CD8-positive, alpha-beta memory T cell (primary cell): Measurements from ENCODE around the gene SLC25A30. TPM values are rescaled to one million over a fixed set of nuclear protein-coding genes. Genes with fewer than 3 reads are reported as not detected.

Source experiments
- CTCF ChIA-PET: fragments of 350-600 bp; sonication (Branson Sonifier 250); formaldehyde crosslinking; loops from one replicate; lab custom pipeline; 2021; ENCODE audit warnings: antibody characterized with exemption; lab: Charles Lee
- POLR2A ChIA-PET: fragments of 350-600 bp; sonication (Branson Sonifier 250); formaldehyde crosslinking; loops from one replicate; lab custom pipeline; 2021; ENCODE audit warnings: antibody characterized with exemption; lab: Charles Lee
- DNase-seq, 5 donors: peaks; one replicate each; pipeline versions ENCODE4 v3.0.0 to v3.0.0-alpha.2; 2020 to 2022; ENCODE audit warnings: mixed read lengths in 1 of 5
- H3K27ac ChIP-seq: one replicate; pipeline ENCODE4 v1.7.0; 2013; ENCODE audit warnings: low read depth, mild to moderate bottlenecking, low read length, moderate library complexity
- H3K27me3 ChIP-seq: 2 replicates; pipeline ENCODE4 v1.7.0; 2013; ENCODE audit warnings: low read length, mild to moderate bottlenecking; ENCODE audit not compliant: insufficient read depth, poor library complexity, severe bottlenecking
- H3K36me3 ChIP-seq: 2 replicates; pipeline ENCODE4 v1.7.0; 2013; ENCODE audit warnings: mild to moderate bottlenecking, low read length, moderate library complexity; ENCODE audit not compliant: insufficient read depth
- H3K4me1 ChIP-seq: 2 replicates; pipeline ENCODE4 v1.7.0; 2013; ENCODE audit warnings: mild to moderate bottlenecking, low read length, moderate library complexity; ENCODE audit not compliant: insufficient read depth
- H3K4me3 ChIP-seq: 2 replicates; pipeline ENCODE4 v1.7.0; 2013; ENCODE audit warnings: mild to moderate bottlenecking, low read length
- H3K9me3 ChIP-seq: 2 replicates; pipeline ENCODE4 v1.7.0; 2013; ENCODE audit warnings: mild to moderate bottlenecking, low read length
- H3K27ac Mint-ChIP-seq, 8 donors: one replicate each; pipeline ENCODE4 v1.8.0; 2020 to 2021; ENCODE audit warnings: mixed read lengths in 8 of 8, mild to moderate bottlenecking in 6 of 8, inconsistent platforms in 3 of 8, moderate library complexity in 3 of 8
- H3K27me3 Mint-ChIP-seq, 2 donors: one replicate each; pipeline ENCODE4 v1.8.0; 2020 to 2021; ENCODE audit warnings: mixed read lengths in 2 of 2, mild to moderate bottlenecking in 1 of 2, moderate library complexity in 1 of 2
- H3K36me3 Mint-ChIP-seq, 3 donors: one replicate each; pipeline ENCODE4 v1.8.0; 2020 to 2021; ENCODE audit warnings: mixed read lengths in 3 of 3, inconsistent platforms in 1 of 3, mild to moderate bottlenecking in 1 of 3
- H3K4me1 Mint-ChIP-seq, 3 donors: one replicate each; pipeline ENCODE4 v1.8.0; 2020 to 2021; ENCODE audit warnings: mixed read lengths in 3 of 3, inconsistent platforms in 1 of 3, mild to moderate bottlenecking in 1 of 3
- H3K4me3 Mint-ChIP-seq, 7 donors: one replicate each; pipeline ENCODE4 v1.8.0; 2020 to 2021; ENCODE audit warnings: mixed read lengths in 7 of 7, mild to moderate bottlenecking in 6 of 7, moderate library complexity in 4 of 7, inconsistent platforms in 2 of 7
- H3K9me3 Mint-ChIP-seq, 5 donors: one replicate each; pipeline ENCODE4 v1.8.0; 2020 to 2022; ENCODE audit warnings: mixed read lengths in 5 of 5, mild to moderate bottlenecking in 3 of 5, moderate library complexity in 2 of 5, inconsistent platforms in 1 of 5
- polyA plus RNA-seq: library from polyadenylated mRNA; unstranded; fragments of 300-500 nt; fragmentation: Illumina TruSeq; gene quantifications from one replicate; pipeline ENCODE4 v1.2.3, GENCODE V29; 2021
- total RNA-seq, 2 experiments: library from RNA; stranded (reverse); gene quantifications; one replicate each; pipeline ENCODE4 v1.2.3, GENCODE V29; 2021

Gene SLC25A30
- total and polyA plus RNA-seq, 3 experiments from 2014 or later, result 1.7 to 29.8 (median 27.2) TPM

DNA sequence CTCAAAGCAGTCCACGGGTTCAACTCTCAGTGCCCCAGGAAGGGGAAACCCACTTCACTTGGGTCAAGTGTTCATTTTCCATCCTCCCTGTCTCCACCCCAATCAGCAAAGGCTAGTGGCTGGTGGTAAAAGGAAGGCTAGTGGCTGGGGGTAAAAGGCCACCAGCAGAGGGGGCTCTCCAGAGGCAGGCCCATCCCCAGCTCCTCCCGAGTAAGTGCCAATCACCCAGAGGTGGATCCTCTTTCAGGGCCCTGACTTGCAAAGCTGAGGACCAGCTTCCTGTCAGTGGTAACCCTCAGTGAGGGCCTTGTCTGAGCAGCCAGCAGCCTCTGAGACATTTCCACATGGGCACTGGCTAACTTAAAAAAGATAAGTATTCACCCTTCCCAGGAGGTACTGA is 55.2 kb downstream of the SLC25A30 start:
- no peak overlapping the region for H3K4me3 ChIP-seq
- POLR2A ChIA-PET, result no interaction called here

DNA sequence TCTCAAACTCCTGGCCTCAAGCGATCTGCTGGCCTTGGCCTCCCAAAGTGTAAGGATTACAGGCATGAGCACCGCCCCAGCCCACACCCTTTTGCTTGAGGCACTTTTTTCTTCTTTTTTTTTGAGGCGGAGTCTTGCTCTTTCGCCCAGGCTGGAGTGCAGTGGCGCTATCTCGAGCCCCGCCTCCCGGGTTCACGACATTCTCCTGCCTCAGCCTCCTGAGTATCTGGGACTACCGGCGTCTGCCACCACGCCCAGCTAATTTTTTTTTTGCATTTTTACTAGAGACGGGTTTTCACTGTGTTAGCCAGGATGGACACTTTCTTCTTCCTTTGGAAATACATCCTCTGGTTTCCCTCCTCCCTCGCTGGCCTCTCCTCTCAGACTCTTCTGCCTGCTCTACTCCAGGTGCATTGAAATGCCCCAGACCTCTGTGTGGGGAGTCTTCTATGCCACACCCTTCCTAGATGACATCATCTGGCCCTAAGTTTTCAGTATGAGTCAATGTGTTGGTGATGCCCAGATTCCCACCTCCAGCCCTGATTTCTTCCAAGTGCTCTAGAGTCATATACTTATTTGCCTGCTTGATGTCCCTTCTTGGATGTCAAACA is 56.5 kb downstream of the SLC25A30 start:
- peaks cover 2% of the 10 kb centered on the region for H3K4me1 ChIP-seq
- no peaks in the 10 kb centered on the region for H3K27me3 ChIP-seq
- peaks cover 18 to 41% (median 39%) of the 10 kb centered on the region in 3 donors for H3K4me1 Mint-ChIP-seq
- no peaks in the 10 kb centered on the region for H3K36me3 ChIP-seq
- no peaks in the 10 kb centered on the region for H3K9me3 ChIP-seq
- H3K27me3 Mint-ChIP-seq, result no peaks in the 10 kb centered on the region
- peak overlapping the region in 5 of 8 donors; percentile 28 to 82 (median 66) for H3K27ac Mint-ChIP-seq
- peak in 1 of 5 donors; percentile 9 for DNase-seq
- peaks cover 7 to 46% (median 18%) of the 10 kb centered on the region in 3 donors for H3K36me3 Mint-ChIP-seq
- peaks cover 0 to 6% (median 0%) of the 10 kb centered on the region in 5 donors for H3K9me3 Mint-ChIP-seq
- no peak overlapping the region for H3K4me3 ChIP-seq
- POLR2A ChIA-PET, result no interaction called here
- H3K27ac ChIP-seq, result no peak overlapping the region
- no peak overlapping the region for H3K4me3 Mint-ChIP-seq
- CTCF ChIA-PET, result no interaction called here

More for the DNA sequence above, 55.2 kb downstream of the SLC25A30 start:
- H3K9me3 ChIP-seq, result no peaks in the 10 kb centered on the region
- DNase-seq, result no peak
- H3K27ac ChIP-seq, result no peak overlapping the region
- Mint-ChIP-seq H3K27me3 (no peaks in the 10 kb centered on the region), H3K4me3 (no peak overlapping the region), H3K4me1 (peaks cover 25 to 44% (median 42%) of the 10 kb centered on the region in 3 donors), H3K27ac (peak overlapping the region in 4 of 8 donors; percentile 6 to 92 (median 63)), H3K36me3 (peaks cover 7 to 37% (median 14%) of the 10 kb centered on the region in 3 donors), H3K9me3 (peaks cover 0 to 6% (median 0%) of the 10 kb centered on the region in 5 donors)
- CTCF ChIA-PET, result interaction anchor here (0.8 kb wide), 1 partner anchor 9 kb away, joined by 4 read pairs; no protein-coding TSS in a partner anchor
- H3K36me3 ChIP-seq, result no peaks in the 10 kb centered on the region
- H3K27me3 ChIP-seq, result no peaks in the 10 kb centered on the region
- peaks cover 14% of the 10 kb centered on the region for H3K4me1 ChIP-seq

DNA sequence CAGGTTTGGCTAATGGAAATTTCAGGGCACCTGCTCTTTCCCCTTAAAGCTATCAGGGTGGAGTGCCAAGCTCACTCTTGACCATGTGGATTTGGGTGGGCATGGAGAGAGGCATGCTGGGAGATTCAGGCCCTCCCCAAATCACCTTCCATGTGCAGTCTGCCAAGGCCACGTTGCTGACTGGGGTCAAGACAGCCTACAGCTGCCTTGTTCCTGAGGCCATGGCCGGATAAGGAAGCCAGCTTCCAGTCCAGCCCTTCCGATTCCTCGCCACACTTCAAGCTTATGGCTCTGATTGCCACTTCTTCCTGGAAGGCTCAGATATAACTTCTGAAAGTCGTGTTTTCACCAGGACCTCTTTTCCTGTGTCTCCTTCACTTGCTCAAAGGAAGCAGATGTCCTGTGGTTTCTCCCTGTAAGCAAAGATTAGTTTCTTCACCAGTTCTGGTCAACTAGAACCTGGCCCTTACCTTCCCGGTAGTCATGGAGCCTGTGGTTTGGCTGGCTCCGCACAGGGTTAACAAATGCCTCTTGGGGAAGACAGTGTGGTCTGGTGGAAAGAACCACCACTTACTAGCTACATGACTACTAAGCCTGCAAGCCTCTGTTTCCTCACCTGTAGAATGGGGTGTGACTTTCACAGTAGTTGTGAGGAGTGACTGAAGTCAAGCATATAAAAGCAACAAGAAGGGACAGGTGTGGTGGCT is 61.1 kb downstream of the SLC25A30 start:
- Mint-ChIP-seq H3K9me3 (no peaks in the 10 kb centered on the region), H3K27me3 (no peaks in the 10 kb centered on the region), H3K4me3 (peak overlapping the region in 1 of 7 donors; percentile 36), H3K27ac (peak overlapping the region; percentile 43 to 79 (median 60)), H3K4me1 (peaks cover 9 to 21% (median 21%) of the 10 kb centered on the region in 3 donors), H3K36me3 (peaks cover 7 to 57% (median 17%) of the 10 kb centered on the region in 3 donors)
- Histone ChIP-seq H3K27me3 (no peaks in the 10 kb centered on the region), H3K4me3 (no peak overlapping the region), H3K36me3 (no peaks in the 10 kb centered on the region), H3K4me1 (no peaks in the 10 kb centered on the region), H3K27ac (no peak overlapping the region), H3K9me3 (no peaks in the 10 kb centered on the region)
- ChIA-PET POLR2A (interaction anchor here (0.6 to 1.3 kb wide), 2 partner anchors 12 to 106 kb away, joined by 3 to 7 read pairs; no protein-coding TSS in a partner anchor), CTCF (interaction anchor here (0.9 to 3.3 kb wide), 4 partner anchors 10 to 17 kb away, joined by 3 to 16 read pairs (median 5); no protein-coding TSS in a partner anchor)
- DNase-seq, result peak in 1 of 5 donors; percentile 35

DNA sequence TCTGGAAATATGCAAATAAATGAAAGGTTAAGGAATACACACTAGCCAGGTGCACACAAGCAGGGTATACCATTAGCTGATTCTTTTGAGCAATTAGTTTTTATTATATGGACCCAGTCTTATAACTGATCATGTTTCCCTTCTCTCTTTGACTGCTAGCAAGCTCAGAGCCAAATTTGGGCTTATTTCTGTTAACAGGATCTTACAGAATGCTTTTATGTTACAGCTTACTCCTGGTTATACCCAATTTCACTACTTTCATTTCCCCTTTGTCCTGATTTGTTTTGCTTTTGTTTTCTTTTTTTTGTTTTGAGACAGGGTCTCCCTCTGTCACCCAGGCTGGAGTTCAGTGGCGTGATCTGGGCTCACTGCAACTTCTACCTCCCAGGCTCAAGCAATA is 64.3 kb downstream of the SLC25A30 start:
- no peak for DNase-seq
- ChIA-PET CTCF (no interaction called here), POLR2A (no interaction called here)
- no peaks in the 10 kb centered on the region for H3K9me3 Mint-ChIP-seq
- no peak overlapping the region for H3K27ac ChIP-seq
- H3K4me1 Mint-ChIP-seq, result peaks cover 9 to 21% (median 16%) of the 10 kb centered on the region in 3 donors
- H3K4me3 Mint-ChIP-seq, result no peak overlapping the region
- no peaks in the 10 kb centered on the region for H3K27me3 ChIP-seq
- no peaks in the 10 kb centered on the region for H3K4me1 ChIP-seq
- peak overlapping the region in 2 of 8 donors; percentile 66 to 81 for H3K27ac Mint-ChIP-seq
- H3K4me3 ChIP-seq, result no peak overlapping the region
- H3K36me3 ChIP-seq, result peaks cover 10% of the 10 kb centered on the region
- H3K36me3 Mint-ChIP-seq, result peaks cover 4 to 64% (median 18%) of the 10 kb centered on the region in 3 donors
- H3K27me3 Mint-ChIP-seq, result no peaks in the 10 kb centered on the region
- no peaks in the 10 kb centered on the region for H3K9me3 ChIP-seq

DNA sequence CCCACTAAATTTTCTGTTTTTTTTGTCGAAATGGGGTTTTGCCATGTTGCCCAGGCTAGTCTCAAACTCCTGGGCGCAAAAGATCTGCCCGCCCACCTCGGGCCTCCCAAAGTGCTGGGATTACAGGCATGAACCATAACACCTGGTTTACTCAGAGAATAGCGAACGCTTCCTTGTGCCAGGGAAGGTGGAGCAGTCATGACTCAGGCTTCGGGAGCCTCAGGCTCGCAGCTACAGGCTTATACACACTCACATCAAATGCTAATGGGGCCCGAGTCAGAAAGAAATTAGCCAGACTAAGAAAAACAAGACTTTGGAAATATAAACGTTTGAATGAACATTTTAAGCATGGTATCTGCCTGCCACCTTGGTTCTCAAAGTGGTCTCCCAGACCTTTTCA is 66.1 kb downstream of the SLC25A30 start:
- DNase-seq, result no peak
- Histone ChIP-seq H3K4me1 (no peaks in the 10 kb centered on the region), H3K4me3 (no peak overlapping the region), H3K36me3 (peaks cover 10% of the 10 kb centered on the region), H3K9me3 (no peaks in the 10 kb centered on the region), H3K27me3 (no peaks in the 10 kb centered on the region), H3K27ac (no peak overlapping the region)
- peaks cover 9 to 22% (median 16%) of the 10 kb centered on the region in 3 donors for H3K4me1 Mint-ChIP-seq
- H3K36me3 Mint-ChIP-seq, result peaks cover 0 to 62% (median 15%) of the 10 kb centered on the region in 3 donors
- no peak overlapping the region for H3K27ac Mint-ChIP-seq
- ChIA-PET CTCF (no interaction called here), POLR2A (no interaction called here)
- H3K27me3 Mint-ChIP-seq, result no peaks in the 10 kb centered on the region
- H3K9me3 Mint-ChIP-seq, result no peaks in the 10 kb centered on the region
- H3K4me3 Mint-ChIP-seq, result no peak overlapping the region

DNA sequence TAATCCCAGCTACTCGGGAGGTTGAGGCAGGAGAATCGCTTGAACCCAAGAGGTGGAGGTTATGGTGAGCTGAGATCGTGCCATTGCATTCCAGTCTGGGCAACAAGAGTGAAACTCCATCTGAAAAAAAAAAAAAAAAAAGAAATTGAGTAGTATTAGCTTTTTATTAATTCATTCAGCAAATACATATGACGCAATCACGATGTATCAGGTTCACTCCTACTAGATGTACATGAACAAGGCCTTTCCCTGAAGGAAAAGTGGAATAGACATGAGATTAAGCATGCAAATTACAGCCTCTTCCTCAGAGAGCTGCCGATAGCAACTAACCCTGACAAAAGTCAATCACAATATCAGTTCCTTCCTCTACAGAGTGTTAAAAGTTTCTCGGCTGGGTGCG is 68.0 kb downstream of the SLC25A30 start:
- no peak overlapping the region for H3K4me3 ChIP-seq
- CTCF ChIA-PET, result interaction anchor here (1.1 kb wide), 1 partner anchor 19 kb away, joined by 4 read pairs; no protein-coding TSS in a partner anchor
- Mint-ChIP-seq H3K36me3 (peaks cover 0 to 61% (median 11%) of the 10 kb centered on the region in 3 donors), H3K4me1 (peaks cover 6 to 15% (median 9%) of the 10 kb centered on the region in 3 donors), H3K4me3 (no peak overlapping the region), H3K27ac (peak overlapping the region in 2 of 8 donors; percentile 36 to 54), H3K27me3 (no peaks in the 10 kb centered on the region), H3K9me3 (no peaks in the 10 kb centered on the region)
- no peaks in the 10 kb centered on the region for H3K9me3 ChIP-seq
- no peak for DNase-seq
- H3K36me3 ChIP-seq, result peaks cover 10% of the 10 kb centered on the region
- POLR2A ChIA-PET, result no interaction called here
- H3K27ac ChIP-seq, result no peak overlapping the region
- no peaks in the 10 kb centered on the region for H3K27me3 ChIP-seq
- no peaks in the 10 kb centered on the region for H3K4me1 ChIP-seq

DNA sequence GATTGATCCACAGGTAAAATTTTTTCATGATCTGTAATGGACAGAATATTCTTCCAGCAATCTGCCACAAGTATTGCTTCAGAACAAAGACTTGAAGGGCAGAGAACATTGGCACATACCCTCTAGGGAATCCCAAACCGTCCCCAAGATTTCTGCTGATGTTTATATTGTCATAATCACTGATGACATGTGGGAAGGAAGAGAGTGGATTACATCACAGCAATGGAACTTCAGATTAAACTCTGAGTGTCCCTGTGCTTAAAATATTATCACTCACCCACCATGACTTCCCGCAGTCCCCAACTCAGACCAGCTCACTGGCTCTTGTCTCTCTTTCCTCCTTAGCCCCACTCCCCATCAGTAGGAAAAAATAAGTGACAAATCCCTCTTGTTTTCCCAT is 68.7 kb downstream of the SLC25A30 start:
- peaks cover 0 to 61% (median 14%) of the 10 kb centered on the region in 3 donors for H3K36me3 Mint-ChIP-seq
- H3K27ac ChIP-seq, result no peak overlapping the region
- peaks cover 10% of the 10 kb centered on the region for H3K36me3 ChIP-seq
- no peaks in the 10 kb centered on the region for H3K27me3 ChIP-seq
- POLR2A ChIA-PET, result no interaction called here
- no peak for DNase-seq
- H3K4me3 Mint-ChIP-seq, result no peak overlapping the region
- peak overlapping the region in 4 of 8 donors; percentile 54 to 81 (median 66) for H3K27ac Mint-ChIP-seq
- H3K9me3 ChIP-seq, result no peaks in the 10 kb centered on the region
- H3K4me1 ChIP-seq, result no peaks in the 10 kb centered on the region
- no peaks in the 10 kb centered on the region for H3K27me3 Mint-ChIP-seq
- peaks cover 8 to 17% (median 12%) of the 10 kb centered on the region in 3 donors for H3K4me1 Mint-ChIP-seq
- no peaks in the 10 kb centered on the region for H3K9me3 Mint-ChIP-seq
- H3K4me3 ChIP-seq, result no peak overlapping the region
- CTCF ChIA-PET, result interaction anchor here (1.1 kb wide), 1 partner anchor 20 kb away, joined by 4 read pairs; no protein-coding TSS in a partner anchor
